ENCODE results near the gene ZDHHC14.

DNA sequence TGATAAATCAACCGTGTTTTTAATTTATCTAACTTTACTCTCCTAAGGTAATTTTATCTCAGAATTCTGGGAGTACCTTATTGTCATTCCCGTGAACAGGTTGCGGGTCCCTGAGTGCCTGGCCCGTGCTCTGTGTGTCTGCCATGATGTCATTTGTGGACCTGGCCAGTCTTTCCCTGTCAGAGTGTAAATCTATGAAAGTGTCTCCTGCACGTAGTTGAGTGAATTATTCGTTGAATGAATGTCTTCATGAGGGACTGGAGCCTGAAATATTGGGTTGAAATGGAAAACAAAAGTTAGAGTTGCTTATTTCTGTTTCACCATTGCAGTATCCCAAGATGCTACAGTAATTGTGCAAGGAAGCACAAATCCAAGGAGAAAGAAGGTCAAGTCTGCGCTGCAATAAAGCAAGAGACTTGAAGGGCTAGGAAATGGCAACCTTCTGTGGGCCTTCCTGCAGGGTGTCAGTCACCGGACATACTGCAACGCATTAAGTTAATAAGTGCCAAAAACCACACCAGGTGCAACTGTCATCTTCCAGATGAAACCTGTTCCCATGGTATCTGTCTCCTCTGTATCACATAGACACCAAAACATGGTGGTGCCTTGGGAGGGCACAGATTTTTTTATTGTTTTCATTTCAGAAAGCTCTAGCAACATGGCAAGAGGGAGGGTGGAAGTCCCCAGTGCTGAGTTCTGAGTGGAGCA, 135.5 kb downstream of the ZDHHC14 start:
- TF ChIP-seq, protein P1, sequence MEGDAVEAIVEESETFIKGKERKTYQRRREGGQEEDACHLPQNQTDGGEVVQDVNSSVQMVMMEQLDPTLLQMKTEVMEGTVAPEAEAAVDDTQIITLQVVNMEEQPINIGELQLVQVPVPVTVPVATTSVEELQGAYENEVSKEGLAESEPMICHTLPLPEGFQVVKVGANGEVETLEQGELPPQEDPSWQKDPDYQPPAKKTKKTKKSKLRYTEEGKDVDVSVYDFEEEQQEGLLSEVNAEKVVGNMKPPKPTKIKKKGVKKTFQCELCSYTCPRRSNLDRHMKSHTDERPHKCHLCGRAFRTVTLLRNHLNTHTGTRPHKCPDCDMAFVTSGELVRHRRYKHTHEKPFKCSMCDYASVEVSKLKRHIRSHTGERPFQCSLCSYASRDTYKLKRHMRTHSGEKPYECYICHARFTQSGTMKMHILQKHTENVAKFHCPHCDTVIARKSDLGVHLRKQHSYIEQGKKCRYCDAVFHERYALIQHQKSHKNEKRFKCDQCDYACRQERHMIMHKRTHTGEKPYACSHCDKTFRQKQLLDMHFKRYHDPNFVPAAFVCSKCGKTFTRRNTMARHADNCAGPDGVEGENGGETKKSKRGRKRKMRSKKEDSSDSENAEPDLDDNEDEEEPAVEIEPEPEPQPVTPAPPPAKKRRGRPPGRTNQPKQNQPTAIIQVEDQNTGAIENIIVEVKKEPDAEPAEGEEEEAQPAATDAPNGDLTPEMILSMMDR (IDR thresholded peaks at IDR 0.05; ENCODE audit: low read depth, low read length, poor library complexity, severe bottlenecking), result no peak
- TF ChIP-seq EZH2phosphoT487 (IDR thresholded peaks at IDR 0.05; ENCODE audit: borderline replicate concordance, low read length), result no peak
